ENCODE results near the gene CCNY.

The CCNY gene

DNA sequence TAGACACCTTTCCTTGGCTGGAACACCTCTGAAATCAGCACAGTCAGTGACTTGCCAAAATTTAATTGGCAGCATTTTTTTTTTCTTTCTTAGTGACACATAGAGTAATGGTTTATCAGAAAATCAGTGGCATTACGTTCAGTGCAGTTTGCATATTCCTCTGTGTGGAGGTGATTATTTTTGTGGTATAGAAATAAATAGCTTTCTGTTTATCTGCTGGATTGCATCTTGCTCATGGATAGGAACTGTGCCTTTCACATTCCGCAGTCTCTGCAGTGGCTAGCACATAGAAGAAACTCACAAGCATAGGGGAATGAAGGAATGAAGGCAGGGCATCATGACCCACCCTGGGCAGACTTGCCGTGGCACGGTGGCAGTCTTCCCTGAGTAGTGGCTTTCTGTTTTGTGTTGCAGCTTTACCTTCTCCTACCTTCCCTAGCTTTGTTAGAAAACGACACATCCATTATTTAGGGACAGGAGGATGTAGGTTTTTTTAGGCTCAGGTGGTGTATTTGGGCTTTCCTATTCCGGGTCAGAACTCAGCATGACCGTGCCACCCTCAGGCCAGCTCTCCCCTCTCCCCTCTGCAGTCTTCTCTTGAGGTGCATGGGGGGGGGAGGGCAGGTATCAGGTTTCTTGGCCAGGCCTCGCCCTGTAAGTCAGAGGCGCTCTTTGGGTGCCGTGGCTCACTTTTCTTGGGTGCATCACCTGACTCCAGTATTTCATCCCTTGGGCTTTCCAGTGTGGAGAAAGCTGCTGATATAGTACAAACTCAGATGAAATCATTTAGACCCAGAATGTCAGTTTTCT lies 156.3 kb downstream of the CCNY start:
- Histone ChIP-seq H3K27ac (ENCODE audit: low read depth, low read length) (no peak overlapping the region), H3K9me2 (replicated peaks; ENCODE audit: control insufficient read depth, low read length) (no peaks in the 10 kb centered on the region), H3K27me3 (ENCODE audit: control insufficient read depth, low read length) (no peaks in the 10 kb centered on the region), H4K20me1 (ENCODE audit: control insufficient read depth, insufficient read depth, low read depth, low read length) (no peaks in the 10 kb centered on the region), H3K9me3 (ENCODE audit: control insufficient read depth, insufficient read depth, low read length) (no peaks in the 10 kb centered on the region), H3K4me3 (ENCODE audit: low read length) (no peak overlapping the region), H3K4me2 (ENCODE audit: low read length) (0 out of 2 replicates have a peak overlapping the region, but pooled peaks have one; percentile 11), H3K79me2 (ENCODE audit: control insufficient read depth, low read length) (peaks cover 4% of the 10 kb centered on the region; the same call in 1 of the 2 replicates), H3K36me3 (ENCODE audit: control insufficient read depth, low read length) (no peaks in the 10 kb centered on the region), H3F3A (ENCODE audit: control insufficient read depth, insufficient read depth) (no peaks in the 10 kb centered on the region), H3K4me1 (ENCODE audit: control insufficient read depth, low read length) (peaks cover 50% of the 10 kb centered on the region)
- TF ChIP-seq, protein P1, sequence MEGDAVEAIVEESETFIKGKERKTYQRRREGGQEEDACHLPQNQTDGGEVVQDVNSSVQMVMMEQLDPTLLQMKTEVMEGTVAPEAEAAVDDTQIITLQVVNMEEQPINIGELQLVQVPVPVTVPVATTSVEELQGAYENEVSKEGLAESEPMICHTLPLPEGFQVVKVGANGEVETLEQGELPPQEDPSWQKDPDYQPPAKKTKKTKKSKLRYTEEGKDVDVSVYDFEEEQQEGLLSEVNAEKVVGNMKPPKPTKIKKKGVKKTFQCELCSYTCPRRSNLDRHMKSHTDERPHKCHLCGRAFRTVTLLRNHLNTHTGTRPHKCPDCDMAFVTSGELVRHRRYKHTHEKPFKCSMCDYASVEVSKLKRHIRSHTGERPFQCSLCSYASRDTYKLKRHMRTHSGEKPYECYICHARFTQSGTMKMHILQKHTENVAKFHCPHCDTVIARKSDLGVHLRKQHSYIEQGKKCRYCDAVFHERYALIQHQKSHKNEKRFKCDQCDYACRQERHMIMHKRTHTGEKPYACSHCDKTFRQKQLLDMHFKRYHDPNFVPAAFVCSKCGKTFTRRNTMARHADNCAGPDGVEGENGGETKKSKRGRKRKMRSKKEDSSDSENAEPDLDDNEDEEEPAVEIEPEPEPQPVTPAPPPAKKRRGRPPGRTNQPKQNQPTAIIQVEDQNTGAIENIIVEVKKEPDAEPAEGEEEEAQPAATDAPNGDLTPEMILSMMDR (IDR thresholded peaks at IDR 0.05; ENCODE audit: low read depth, low read length, poor library complexity, severe bottlenecking), result no peak
- TF ChIP-seq EZH2phosphoT487 (IDR thresholded peaks at IDR 0.05; ENCODE audit: borderline replicate concordance, low read length), result no peak

DNA sequence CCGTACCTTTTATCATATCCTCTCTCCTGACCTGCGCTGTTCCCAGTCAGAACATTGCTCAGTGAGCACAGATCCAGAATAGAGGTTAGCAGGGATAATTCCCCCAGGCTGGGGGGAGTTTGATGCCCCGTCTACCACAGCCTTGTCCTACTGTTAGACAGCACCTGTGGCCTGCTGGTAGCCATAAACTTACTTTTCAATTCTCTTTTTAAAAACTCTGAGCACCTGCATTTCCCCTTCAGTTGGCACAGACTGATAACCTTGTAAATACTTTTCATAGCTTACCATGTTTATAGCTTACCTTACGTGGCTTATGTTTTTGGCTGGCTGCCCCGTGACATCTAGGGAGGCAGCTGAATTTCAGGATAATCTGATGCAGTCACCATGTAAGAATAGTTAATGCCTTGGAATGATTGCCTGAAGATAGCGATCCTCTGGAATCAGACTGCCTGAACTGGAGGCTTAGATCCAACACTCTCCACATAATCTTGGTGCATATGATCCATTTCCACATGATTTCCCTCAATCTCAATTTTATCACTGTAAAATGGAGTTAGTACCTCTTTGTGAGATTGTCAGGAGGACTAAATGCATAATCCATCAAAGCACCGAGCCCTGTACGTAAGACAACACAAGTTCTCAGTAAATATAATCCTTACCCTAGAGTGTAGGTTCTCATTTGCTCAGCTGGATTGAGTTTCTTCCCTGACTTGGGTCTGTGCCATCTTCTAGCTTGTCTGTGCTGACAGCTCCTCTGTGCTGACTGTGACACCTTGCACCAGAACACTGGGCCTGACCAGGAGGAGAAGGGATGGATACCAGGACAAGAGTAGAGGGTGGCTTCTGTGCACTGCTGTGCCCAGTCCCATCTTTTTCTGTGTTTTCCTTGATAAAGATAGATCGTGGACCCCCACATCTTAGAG lies 157.1 kb downstream of the CCNY start:
- H3F3A ChIP-seq (ENCODE audit: control insufficient read depth, insufficient read depth), result no peaks in the 10 kb centered on the region
- no peaks in the 10 kb centered on the region for H3K9me3 ChIP-seq (ENCODE audit: control insufficient read depth, insufficient read depth, low read length)
- H3K4me3 ChIP-seq (ENCODE audit: low read length), result no peak overlapping the region
- H3K27ac ChIP-seq (ENCODE audit: low read depth, low read length), result no peak overlapping the region
- H4K20me1 ChIP-seq (ENCODE audit: control insufficient read depth, insufficient read depth, low read depth, low read length), result no peaks in the 10 kb centered on the region
- 0 out of 2 replicates have a peak overlapping the region, but pooled peaks have one; percentile 11 for H3K4me2 ChIP-seq (ENCODE audit: low read length)
- TF ChIP-seq EZH2phosphoT487 (IDR thresholded peaks at IDR 0.05; ENCODE audit: borderline replicate concordance, low read length), result no peak
- TF ChIP-seq, protein P1 (IDR thresholded peaks at IDR 0.05; ENCODE audit: low read depth, low read length, poor library complexity, severe bottlenecking), result no peak
- no peaks in the 10 kb centered on the region for H3K9me2 ChIP-seq (replicated peaks; ENCODE audit: control insufficient read depth, low read length)
- no peaks in the 10 kb centered on the region for H3K36me3 ChIP-seq (ENCODE audit: control insufficient read depth, low read length)
- H3K27me3 ChIP-seq (ENCODE audit: control insufficient read depth, low read length), result no peaks in the 10 kb centered on the region
- peaks cover 59% of the 10 kb centered on the region for H3K4me1 ChIP-seq (ENCODE audit: control insufficient read depth, low read length)
- H3K79me2 ChIP-seq (ENCODE audit: control insufficient read depth, low read length), result peaks cover 4% of the 10 kb centered on the region; the same call in 1 of the 2 replicates

DNA sequence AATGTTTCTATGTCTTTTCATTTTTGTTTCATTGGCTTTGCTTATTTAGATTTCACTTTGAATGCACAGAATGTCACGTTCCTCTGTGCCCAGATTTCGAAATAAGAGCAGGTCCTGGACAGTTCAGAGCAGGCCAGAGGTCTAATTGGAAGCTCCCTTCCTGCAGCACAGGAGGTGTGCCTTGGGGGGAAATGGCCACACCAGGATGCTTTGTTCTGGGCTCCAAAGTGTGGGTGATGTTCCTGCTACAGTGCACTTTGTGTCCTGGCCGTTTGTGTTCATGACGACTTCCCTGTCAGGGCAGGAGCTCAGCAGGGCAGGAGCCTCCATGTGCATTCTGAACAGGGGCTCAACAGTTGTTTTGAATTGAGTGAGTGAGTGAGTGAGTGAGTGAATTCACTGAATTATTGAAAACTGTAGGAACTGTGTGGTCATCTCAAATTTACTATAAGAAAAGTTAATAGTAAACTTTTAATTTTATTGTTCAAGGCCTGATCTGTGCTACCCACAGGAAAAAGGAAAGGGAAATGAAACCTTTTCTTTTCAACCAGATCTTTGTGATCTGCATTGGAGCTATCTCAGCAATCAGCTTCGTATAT lies 159.3 kb downstream of the CCNY start:
- Histone ChIP-seq H3K4me2 (ENCODE audit: low read length) (peak overlapping the region; percentile 58), H4K20me1 (ENCODE audit: control insufficient read depth, insufficient read depth, low read depth, low read length) (no peaks in the 10 kb centered on the region)

More for the DNA sequence above, 159.3 kb downstream of the CCNY start:
- TF ChIP-seq EZH2phosphoT487 (IDR thresholded peaks at IDR 0.05; ENCODE audit: borderline replicate concordance, low read length), result no peak
- TF ChIP-seq, protein P1 (IDR thresholded peaks at IDR 0.05; ENCODE audit: low read depth, low read length, poor library complexity, severe bottlenecking), result no peak
- H3K9me3 ChIP-seq (ENCODE audit: control insufficient read depth, insufficient read depth, low read length), result no peaks in the 10 kb centered on the region
- peaks cover 71% of the 10 kb centered on the region for H3K4me1 ChIP-seq (ENCODE audit: control insufficient read depth, low read length)
- H3K27ac ChIP-seq (ENCODE audit: low read depth, low read length), result peak overlapping the region; percentile 50
- peaks cover 19% of the 10 kb centered on the region for H3K79me2 ChIP-seq (ENCODE audit: control insufficient read depth, low read length)
- no peaks in the 10 kb centered on the region for H3K9me2 ChIP-seq (replicated peaks; ENCODE audit: control insufficient read depth, low read length)
- H3F3A ChIP-seq (ENCODE audit: control insufficient read depth, insufficient read depth), result no peaks in the 10 kb centered on the region
- peak overlapping the region; percentile 41 for H3K4me3 ChIP-seq (ENCODE audit: low read length)
- H3K36me3 ChIP-seq (ENCODE audit: control insufficient read depth, low read length), result no peaks in the 10 kb centered on the region
- H3K27me3 ChIP-seq (ENCODE audit: control insufficient read depth, low read length), result no peaks in the 10 kb centered on the region

Measured in DOHH2 (cell line).